Common myeloid progenitor, CD34-positive (primary cell): Measurements from ENCODE around the gene NFAM1.

Experiments used
- CTCF ChIA-PET: fragments of 350-600 bp; sonication (Branson Sonifier 250); formaldehyde crosslinking; loops from one replicate; lab custom pipeline; 2021; ENCODE audit warnings: antibody characterized with exemption; lab: Charles Lee
- POLR2A ChIA-PET: fragments of 350-600 bp; sonication (Branson Sonifier 250); formaldehyde crosslinking; loops from one replicate; lab custom pipeline; 2021; ENCODE audit warnings: antibody characterized with exemption; lab: Charles Lee
- DNase-seq, 3 donors: peaks; one replicate each; pipeline versions ENCODE4 v3.0.0 to v3.0.0-alpha.2; 2013
- H3K27ac ChIP-seq, 2 experiments: 1 replicate in 1 of 2; 2 replicates in 1 of 2; pipeline ENCODE4 v1.7.0; 2013; ENCODE audit warnings: inconsistent platforms in 2 of 2, low read length in 2 of 2, mild to moderate bottlenecking in 2 of 2, low read depth in 1 of 2, moderate library complexity in 1 of 2; ENCODE audit not compliant: severe bottlenecking in 2 of 2, insufficient read depth in 1 of 2, poor library complexity in 1 of 2
- H3K27me3 ChIP-seq, 5 experiments: replicated peaks in 2 of 5; 1 replicate in 3 of 5; 2 replicates in 2 of 5; pipeline versions ENCODE4 v1.6.1 to v1.7.0; 2013; ENCODE audit warnings: low read length in 4 of 5, mild to moderate bottlenecking in 2 of 5, moderate library complexity in 2 of 5, inconsistent platforms in 1 of 5; ENCODE audit not compliant: insufficient read depth in 5 of 5, control insufficient read depth in 4 of 5
- H3K36me3 ChIP-seq, 4 experiments: 1 replicate in 2 of 4; 2 replicates in 2 of 4; pipeline versions ENCODE4 v1.6.1 to v1.7.0; 2013; ENCODE audit warnings: low read length in 3 of 4, control low read depth in 1 of 4, mild to moderate bottlenecking in 1 of 4; ENCODE audit not compliant: control insufficient read depth in 4 of 4, insufficient read depth in 4 of 4
- H3K4me1 ChIP-seq, 4 experiments: 1 replicate in 3 of 4; 2 replicates in 1 of 4; pipeline versions ENCODE4 v1.6.1 to v1.7.1; 2013; ENCODE audit warnings: low read length in 3 of 4, mild to moderate bottlenecking in 3 of 4, control low read depth in 1 of 4, inconsistent platforms in 1 of 4, moderate library complexity in 1 of 4; ENCODE audit not compliant: control insufficient read depth in 4 of 4, insufficient read depth in 4 of 4; ENCODE audit errors: control extremely low read depth in 1 of 4
- H3K4me3 ChIP-seq, 7 experiments: 1 replicate in 4 of 7; 2 replicates in 3 of 7; pipeline versions ENCODE4 v1.5.1 to v1.7.0; 2013; ENCODE audit warnings: mild to moderate bottlenecking in 7 of 7, low read length in 6 of 7, moderate library complexity in 6 of 7, inconsistent platforms in 2 of 7, low read depth in 2 of 7, control low read depth in 1 of 7; ENCODE audit not compliant: insufficient read depth in 4 of 7, control insufficient read depth in 1 of 7; ENCODE audit errors: extremely low read depth in 1 of 7
- H3K9me3 ChIP-seq, 5 experiments: 1 replicate in 4 of 5; 2 replicates in 1 of 5; pipeline versions ENCODE4 v1.6.1 to v1.7.1; 2013; ENCODE audit warnings: low read length in 4 of 5, mild to moderate bottlenecking in 2 of 5, inconsistent platforms in 1 of 5, low read depth in 1 of 5, moderate library complexity in 1 of 5; ENCODE audit not compliant: control insufficient read depth in 4 of 5, insufficient read depth in 2 of 5; ENCODE audit errors: control extremely low read depth in 1 of 5
- WGBS: methylation state at CpG from one replicate; pipeline ENCODE4 v1.1.5; 2013; ENCODE audit not compliant: insufficient coverage; 5-methylcytosine and 5-hydroxymethylcytosine counted together

NFAM1 gene

GRCh38 chr22:42384506-42384905 is 47.7 kb downstream of the NFAM1 start:
- CTCF ChIA-PET = interaction anchor here (0.8 kb wide), 1 partner anchor 15 kb away, joined by 3 read pairs; no protein-coding TSS in a partner anchor
- H3K4me3 ChIP-seq = no peak overlapping the region
- WGBS = 98% methylated on average over 5 of the region's 5 CpGs

DNA sequence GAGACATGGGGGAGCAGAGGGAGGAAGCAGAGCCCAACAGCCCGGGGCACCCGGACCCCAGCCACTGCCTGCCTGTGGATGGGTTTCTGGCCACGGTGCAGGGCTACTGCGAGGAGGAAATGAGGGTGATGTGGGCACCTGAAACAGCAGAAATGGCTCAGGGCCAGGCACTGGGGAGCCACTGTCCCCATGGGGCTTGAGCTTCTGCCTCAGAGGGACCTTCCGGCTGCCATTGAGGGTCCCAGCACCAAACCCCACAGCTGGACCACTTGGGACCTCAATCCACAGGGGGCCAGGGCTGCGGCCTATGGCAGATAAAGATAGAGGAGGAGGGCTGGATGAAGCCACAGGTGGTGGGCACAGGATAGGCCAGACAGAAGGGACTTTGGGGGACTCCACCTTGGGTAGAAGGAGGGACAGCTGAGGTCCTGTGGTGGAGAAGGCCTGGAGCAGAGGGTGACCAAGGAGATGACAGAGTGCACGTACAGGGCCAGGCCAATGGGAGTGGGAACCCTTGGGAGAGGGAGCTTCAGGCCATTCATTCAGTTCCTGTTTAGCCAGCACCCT is 48.3 kb downstream of the NFAM1 start:
- no peak overlapping the region for H3K4me3 ChIP-seq
- H3K27me3 ChIP-seq = peaks cover 0 to 2% (median 0%) of the 10 kb centered on the region in 5 experiments
- no peaks in the 10 kb centered on the region for H3K4me1 ChIP-seq
- ChIA-PET POLR2A (no interaction called here), CTCF (interaction anchor here (0.8 kb wide), 1 partner anchor 14 kb away, joined by 3 read pairs; no protein-coding TSS in a partner anchor)
- no peaks in the 10 kb centered on the region for H3K9me3 ChIP-seq
- no peak for DNase-seq
- no peaks in the 10 kb centered on the region for H3K36me3 ChIP-seq
- WGBS = 87% methylated on average over 6 of the region's 7 CpGs
- H3K27ac ChIP-seq = no peak overlapping the region

More at GRCh38 chr22:42384506-42384905, 47.7 kb downstream of the NFAM1 start:
- POLR2A ChIA-PET = no interaction called here
- no peak overlapping the region for H3K27ac ChIP-seq
- DNase-seq = no peak
- no peaks in the 10 kb centered on the region for H3K27me3 ChIP-seq
- H3K9me3 ChIP-seq = no peaks in the 10 kb centered on the region
- H3K4me1 ChIP-seq = no peaks in the 10 kb centered on the region
- H3K36me3 ChIP-seq = no peaks in the 10 kb centered on the region

GRCh38 chr22:42383287-42383686 is 48.9 kb downstream of the NFAM1 start:
- ChIA-PET CTCF (no interaction called here), POLR2A (no interaction called here)
- 94% methylated on average over 5 of the region's 5 CpGs for WGBS
- H3K4me3 ChIP-seq = no peak overlapping the region
- H3K36me3 ChIP-seq = no peaks in the 10 kb centered on the region
- H3K4me1 ChIP-seq = no peaks in the 10 kb centered on the region
- DNase-seq = no peak
- no peak overlapping the region for H3K27ac ChIP-seq
- H3K9me3 ChIP-seq = no peaks in the 10 kb centered on the region
- H3K27me3 ChIP-seq = peaks cover 0 to 3% (median 0%) of the 10 kb centered on the region in 5 experiments

GRCh38 chr22:42380769-42381551 is 51.2 kb downstream of the NFAM1 start:
- no peak for DNase-seq
- peaks cover 0 to 7% (median 4%) of the 10 kb centered on the region in 4 experiments for H3K4me1 ChIP-seq
- ChIA-PET POLR2A (no interaction called here), CTCF (no interaction called here)
- H3K27ac ChIP-seq = no peak overlapping the region
- 92% methylated on average over 12 of the region's 12 CpGs for WGBS
- H3K4me3 ChIP-seq = no peak overlapping the region
- H3K9me3 ChIP-seq = no peaks in the 10 kb centered on the region
- H3K36me3 ChIP-seq = no peaks in the 10 kb centered on the region
- peaks cover 0 to 3% (median 0%) of the 10 kb centered on the region in 5 experiments for H3K27me3 ChIP-seq

DNA sequence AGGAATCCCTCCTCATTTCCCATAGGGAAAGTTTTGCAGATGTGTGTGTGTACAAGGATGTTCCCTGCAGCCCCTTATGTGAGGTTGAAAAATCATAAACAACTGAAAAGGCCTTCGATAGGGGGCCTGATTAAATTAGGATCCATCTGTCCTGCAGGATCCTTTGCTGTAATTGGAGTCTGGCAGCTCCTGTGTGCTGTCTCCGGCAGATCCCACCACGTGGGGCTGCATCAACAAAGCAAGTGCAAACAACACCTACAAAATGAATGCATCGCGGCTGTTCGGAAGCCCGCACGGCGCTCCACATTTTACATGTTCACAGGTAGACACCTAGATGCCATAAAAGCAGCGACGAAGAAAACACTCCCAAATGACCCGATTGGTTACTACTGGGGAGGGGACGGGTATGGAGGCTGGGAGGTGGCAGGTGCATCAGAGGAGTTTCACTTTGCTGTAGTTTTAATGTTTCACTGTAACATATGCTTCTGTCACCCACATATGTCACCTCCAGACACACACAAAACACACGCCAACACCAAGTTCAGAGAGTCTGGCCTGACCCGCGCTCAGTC is 52.2 kb downstream of the NFAM1 start:
- Histone ChIP-seq H3K4me3 (no peak overlapping the region), H3K27ac (no peak overlapping the region), H3K9me3 (no peaks in the 10 kb centered on the region), H3K4me1 (peaks cover 0 to 12% (median 5%) of the 10 kb centered on the region in 4 experiments), H3K36me3 (no peaks in the 10 kb centered on the region), H3K27me3 (peaks cover 0 to 3% (median 0%) of the 10 kb centered on the region in 5 experiments)
- CTCF ChIA-PET = no interaction called here
- POLR2A ChIA-PET = no interaction called here
- 96% methylated on average over 14 of the region's 16 CpGs for WGBS
- no peak for DNase-seq

DNA sequence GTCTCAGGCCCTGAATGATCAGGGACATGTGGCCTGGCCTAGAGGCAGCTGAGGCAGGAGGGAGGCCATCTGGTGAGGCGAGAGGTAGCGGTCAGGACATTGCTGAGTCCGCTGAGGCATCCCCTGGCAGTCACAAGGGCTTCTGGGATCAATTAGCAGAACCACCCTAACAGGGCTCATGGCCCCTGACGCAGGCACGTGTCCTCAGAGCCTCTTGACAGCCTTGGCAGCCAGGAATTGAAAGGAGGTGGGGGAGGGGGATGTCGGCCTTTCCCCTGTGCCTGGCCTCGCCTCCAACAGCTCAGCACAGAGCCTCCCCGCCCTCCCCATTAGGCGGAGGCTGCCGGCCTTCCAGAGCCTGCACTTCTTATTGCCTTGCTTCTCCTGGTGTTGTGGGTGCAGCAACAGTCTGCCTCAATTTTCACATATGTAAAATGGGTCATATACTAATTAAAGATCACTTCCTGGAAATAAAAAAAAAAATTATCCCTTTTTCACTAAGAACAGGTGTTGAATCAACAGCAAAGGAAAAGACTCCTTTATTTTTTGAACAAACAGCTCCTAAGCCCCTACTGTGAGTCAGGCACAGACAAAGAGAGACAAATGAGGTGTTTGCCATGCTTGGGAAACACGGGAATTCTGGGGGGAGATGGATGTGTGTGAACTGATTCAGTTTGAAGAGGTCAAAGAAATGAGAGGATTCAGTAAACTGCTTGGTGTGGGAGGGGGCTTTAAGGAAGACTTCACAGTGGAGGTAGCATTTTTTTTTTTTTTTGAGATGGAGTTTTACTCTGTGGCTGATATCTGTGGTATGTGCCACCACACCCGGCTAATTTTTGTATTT is 55.3 kb downstream of the NFAM1 start:
- no peak overlapping the region for H3K4me3 ChIP-seq
- DNase-seq = peak in 2 of 3 donors; percentile 16 to 25
- H3K36me3 ChIP-seq = no peaks in the 10 kb centered on the region
- ChIA-PET CTCF (interaction anchor here (0.6 to 1.9 kb wide), 4 partner anchors 12 to 102 kb away, joined by 3 to 6 read pairs (median 3); no protein-coding TSS in a partner anchor), POLR2A (no interaction called here)
- peaks cover 0 to 16% (median 7%) of the 10 kb centered on the region in 4 experiments for H3K4me1 ChIP-seq
- 71% methylated on average over 9 of the region's 12 CpGs for WGBS
- H3K9me3 ChIP-seq = no peaks in the 10 kb centered on the region
- H3K27me3 ChIP-seq = peaks cover 0 to 3% (median 0%) of the 10 kb centered on the region in 5 experiments
- no peak overlapping the region for H3K27ac ChIP-seq
